ENCODE results near the gene LEFTY1.
A peak's percentile ranks its signal among the peaks of the same experiment; 100 is the strongest.

DNA sequence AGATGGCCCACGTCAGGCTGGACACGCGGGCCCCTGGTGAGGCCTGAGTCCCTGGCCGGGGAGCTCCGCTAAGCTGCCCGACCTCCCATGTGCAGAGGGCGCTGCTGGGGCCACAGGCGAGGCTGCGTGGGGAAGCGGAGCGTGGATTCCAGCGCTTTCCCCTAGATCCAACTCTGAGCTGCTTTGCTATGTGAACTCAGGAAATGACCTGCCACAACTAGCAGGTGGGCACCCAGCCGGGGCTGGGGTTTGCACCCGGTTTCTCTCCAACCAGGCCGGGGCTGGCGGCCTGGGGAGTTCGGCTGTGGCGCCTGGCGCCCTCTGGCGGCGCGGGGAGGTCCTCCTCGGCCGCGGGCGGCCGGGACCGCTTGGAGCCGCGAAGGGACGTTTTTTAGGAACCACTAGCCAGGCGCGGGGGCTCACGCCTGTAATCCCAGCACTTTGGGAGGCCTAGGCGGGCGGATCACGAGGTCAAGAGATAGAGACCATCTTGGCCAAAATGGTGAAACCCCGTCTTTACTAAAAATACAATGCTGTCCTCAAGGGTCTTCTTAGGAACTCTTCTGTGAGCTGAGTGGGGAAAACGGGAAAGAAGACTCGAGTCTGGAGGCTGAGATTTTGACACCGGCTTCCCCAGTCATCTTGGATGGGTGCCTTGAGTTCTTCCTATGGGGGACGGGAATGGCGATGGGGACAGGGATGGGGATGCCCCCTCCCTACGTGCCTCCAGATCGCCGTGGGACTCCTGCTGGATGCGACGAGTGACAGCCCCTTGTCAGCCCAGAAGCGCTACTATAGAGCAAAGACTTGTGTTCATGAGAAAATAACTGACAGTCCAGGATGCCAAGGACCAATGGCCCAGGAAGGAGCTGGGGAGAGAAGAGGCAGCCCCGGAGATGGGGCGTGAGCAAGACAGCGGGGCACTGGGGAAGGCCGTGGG, 22.5 kb upstream of the LEFTY1 start:
- TF ChIP-seq, protein P1, sequence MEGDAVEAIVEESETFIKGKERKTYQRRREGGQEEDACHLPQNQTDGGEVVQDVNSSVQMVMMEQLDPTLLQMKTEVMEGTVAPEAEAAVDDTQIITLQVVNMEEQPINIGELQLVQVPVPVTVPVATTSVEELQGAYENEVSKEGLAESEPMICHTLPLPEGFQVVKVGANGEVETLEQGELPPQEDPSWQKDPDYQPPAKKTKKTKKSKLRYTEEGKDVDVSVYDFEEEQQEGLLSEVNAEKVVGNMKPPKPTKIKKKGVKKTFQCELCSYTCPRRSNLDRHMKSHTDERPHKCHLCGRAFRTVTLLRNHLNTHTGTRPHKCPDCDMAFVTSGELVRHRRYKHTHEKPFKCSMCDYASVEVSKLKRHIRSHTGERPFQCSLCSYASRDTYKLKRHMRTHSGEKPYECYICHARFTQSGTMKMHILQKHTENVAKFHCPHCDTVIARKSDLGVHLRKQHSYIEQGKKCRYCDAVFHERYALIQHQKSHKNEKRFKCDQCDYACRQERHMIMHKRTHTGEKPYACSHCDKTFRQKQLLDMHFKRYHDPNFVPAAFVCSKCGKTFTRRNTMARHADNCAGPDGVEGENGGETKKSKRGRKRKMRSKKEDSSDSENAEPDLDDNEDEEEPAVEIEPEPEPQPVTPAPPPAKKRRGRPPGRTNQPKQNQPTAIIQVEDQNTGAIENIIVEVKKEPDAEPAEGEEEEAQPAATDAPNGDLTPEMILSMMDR (IDR thresholded peaks at IDR 0.05): peak; percentile 82 to 97 (median 91)
- TF ChIP-seq POLR2A (IDR thresholded peaks at IDR 0.05): no peak
- TF ChIP-seq POLR2AphosphoS5 (IDR thresholded peaks at IDR 0.05): no peak

Data from upper lobe of left lung (tissue), 4 donors.